Natural killer cell (primary cell): ENCODE results near the gene SLC9A4. TPM values are rescaled to one million over a fixed set of nuclear protein-coding genes. Genes with fewer than 3 reads are reported as not detected.
"Not testable (repeated sequence)": the region's sequence is repeated elsewhere in the genome, so short reads cannot be mapped to it uniquely, and the experiment has no call there.

Experiments
- ATAC-seq, 3 donors: fragments of 150-1000 bp in 2 of 3; fragments of 200-7000 bp in 1 of 3; cut with Tn5 transposase; 1 replicate in 1 of 3; 2 replicates in 2 of 3; pipeline ENCODE4 v1.10.0; 2021; ENCODE audit warnings: mild to moderate bottlenecking in 2 of 3, moderate library complexity in 2 of 3
- DNase-seq, 2 donors: peaks; one replicate each; pipeline versions ENCODE4 v3.0.0 to v3.0.0-alpha.2; 2013 to 2021; ENCODE audit warnings: mixed read lengths in 1 of 2
- H3K27ac ChIP-seq: one replicate; pipeline ENCODE4 v1.5.1; 2013; ENCODE audit warnings: mild to moderate bottlenecking, low read length
- H3K27me3 ChIP-seq: one replicate; pipeline ENCODE4 v1.6.1; 2013; ENCODE audit warnings: low read length; ENCODE audit not compliant: control insufficient read depth, insufficient read depth
- H3K36me3 ChIP-seq: one replicate; pipeline ENCODE4 v1.6.1; 2013; ENCODE audit warnings: low read length; ENCODE audit not compliant: control insufficient read depth, insufficient read depth
- H3K4me1 ChIP-seq: one replicate; pipeline ENCODE4 v1.6.1; 2013; ENCODE audit warnings: low read length; ENCODE audit not compliant: control insufficient read depth, insufficient read depth
- H3K4me3 ChIP-seq: one replicate; pipeline ENCODE4 v1.5.1; 2013; ENCODE audit warnings: low read length
- H3K9me3 ChIP-seq: one replicate; pipeline ENCODE4 v1.6.1; 2013; ENCODE audit warnings: low read length; ENCODE audit not compliant: control insufficient read depth, insufficient read depth
- H3K27ac Mint-ChIP-seq, 2 donors: one replicate each; pipeline ENCODE4 v1.8.0; 2022; ENCODE audit warnings: mild to moderate bottlenecking in 2 of 2, mixed read lengths in 2 of 2, moderate library complexity in 1 of 2
- H3K27me3 Mint-ChIP-seq, 2 donors: one replicate each; pipeline ENCODE4 v1.8.0; 2022; ENCODE audit warnings: low read depth in 2 of 2, mixed read lengths in 2 of 2
- H3K36me3 Mint-ChIP-seq: one replicate; pipeline ENCODE4 v1.8.0; 2022; ENCODE audit warnings: mixed read lengths
- H3K4me1 Mint-ChIP-seq, 2 donors: one replicate each; pipeline ENCODE4 v1.8.0; 2022; ENCODE audit warnings: mixed read lengths in 2 of 2
- H3K4me3 Mint-ChIP-seq: one replicate; pipeline ENCODE4 v1.8.0; 2022; ENCODE audit warnings: mild to moderate bottlenecking, moderate library complexity, mixed read lengths
- H3K9me3 Mint-ChIP-seq, 2 donors: one replicate each; pipeline ENCODE4 v1.8.0; 2022; ENCODE audit warnings: mixed read lengths in 2 of 2
- CTCF ChIP-seq: fragments of 200-600 bp; IDR thresholded peaks from one replicate; pipeline ENCODE4 v1.8.0; 2022; ENCODE audit warnings: antibody characterized with exemption
- WGBS: methylation state at CpG from one replicate; pipeline ENCODE4 v1.1.7; 2013; ENCODE audit warnings: missing lambda C conversion rate; ENCODE audit not compliant: insufficient coverage; 5-methylcytosine and 5-hydroxymethylcytosine counted together
- intact Hi-C: fragments of 100-400 bp; cut with micrococcal nuclease; formaldehyde crosslinking; loops from one replicate; pipeline ENCODE4 v1.14.2; 2022
- total RNA-seq, 4 donors: library from RNA; stranded (reverse); fragments of 120-200 nt in 1 of 4; gene quantifications; one replicate each; pipeline versions ENCODE4 v1.2.3 to v1.2.4, GENCODE V29; 2013 to 2022

Gene SLC9A4
- total RNA-seq, 3 donors from 2014 or later (not counting 1 experiment from before 2014, with no cell fraction given) = 0.19 to 0.38 TPM; not detected in 1

DNA sequence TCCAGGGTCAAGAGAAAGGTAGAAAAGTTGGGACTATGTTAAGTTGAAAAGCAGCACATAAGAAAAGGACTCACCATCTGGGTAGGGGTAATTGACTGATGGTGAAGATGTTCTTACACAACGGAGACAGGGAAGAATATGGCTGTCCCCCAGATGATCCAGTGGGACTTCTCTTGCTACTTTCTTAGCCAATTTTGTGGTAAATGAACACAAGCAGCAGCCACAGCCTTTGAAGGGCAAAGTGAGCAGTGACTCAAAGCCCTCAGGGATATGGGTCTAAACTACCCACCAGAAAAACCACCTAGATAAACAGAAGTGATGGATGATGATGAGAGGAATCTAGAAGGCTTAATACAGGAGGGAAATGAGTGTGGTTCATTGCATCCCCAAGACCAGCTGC lies 80.6 kb downstream of the SLC9A4 start:
- DNase-seq (no peak), ATAC-seq (no peak)
- Mint-ChIP-seq H3K4me3 (no peak overlapping the region), H3K9me3 (peaks cover 6% of the 10 kb centered on the region in 2 donors), H3K4me1 (peaks cover 0 to 8% of the 10 kb centered on the region in 2 donors), H3K27ac (no peak overlapping the region), H3K36me3 (peaks cover 22% of the 10 kb centered on the region), H3K27me3 (peaks cover 0 to 4% of the 10 kb centered on the region in 2 donors)
- no peaks in the 10 kb centered on the region for H3K4me1 ChIP-seq
- peaks cover 8% of the 10 kb centered on the region for H3K9me3 ChIP-seq
- no peaks in the 10 kb centered on the region for H3K36me3 ChIP-seq
- TF ChIP-seq CTCF = no peak
- WGBS = 0% methylated on average over 1 of the region's 1 CpG
- intact Hi-C loops = no loop called here
- H3K4me3 ChIP-seq = no peak overlapping the region
- no peak overlapping the region for H3K27ac ChIP-seq
- H3K27me3 ChIP-seq = no peaks in the 10 kb centered on the region

DNA sequence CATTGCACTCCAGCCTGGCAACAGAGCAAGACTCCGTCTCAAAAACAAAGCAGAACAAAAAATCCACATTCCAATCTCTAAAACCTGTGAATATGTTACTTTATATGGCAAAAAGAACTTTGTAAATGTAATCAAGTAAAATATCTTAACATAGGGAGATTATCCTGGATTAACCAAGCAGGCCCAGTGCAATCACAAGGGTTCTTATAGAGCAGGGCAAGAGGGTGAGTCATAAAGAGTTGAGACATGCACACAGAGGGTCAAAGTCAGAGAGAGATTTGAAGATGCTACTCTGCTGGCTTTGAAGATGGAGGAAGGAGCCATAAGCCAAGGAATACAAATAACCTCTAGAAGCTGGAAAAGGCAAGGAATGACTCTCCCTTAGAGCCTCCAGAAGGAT lies 85.4 kb downstream of the SLC9A4 start:
- no peak for ATAC-seq
- Histone ChIP-seq H3K27me3 (no peaks in the 10 kb centered on the region), H3K4me3 (no peak overlapping the region), H3K27ac (no peak overlapping the region), H3K9me3 (no peaks in the 10 kb centered on the region), H3K36me3 (no peaks in the 10 kb centered on the region), H3K4me1 (no peaks in the 10 kb centered on the region)
- peaks cover 6 to 13% of the 10 kb centered on the region in 2 donors for H3K4me1 Mint-ChIP-seq
- TF ChIP-seq CTCF = no peak
- no peak overlapping the region for H3K4me3 Mint-ChIP-seq
- H3K27ac Mint-ChIP-seq = no peak overlapping the region
- no peaks in the 10 kb centered on the region for H3K9me3 Mint-ChIP-seq
- intact Hi-C loops = no loop called here
- H3K27me3 Mint-ChIP-seq = peaks cover 0 to 2% of the 10 kb centered on the region in 2 donors
- WGBS = no CpG with 5 or more reads among the region's 1 CpG
- no peak for DNase-seq
- H3K36me3 Mint-ChIP-seq = no peaks in the 10 kb centered on the region

- H3K9me3 ChIP-seq, H3K27me3 ChIP-seq, H3K27me3 Mint-ChIP-seq, H3K27ac Mint-ChIP-seq, H3K4me3 Mint-ChIP-seq, H3K27ac ChIP-seq, intact Hi-C loops, DNase-seq, H3K4me1 ChIP-seq, H3K36me3 ChIP-seq, H3K9me3 Mint-ChIP-seq, H3K36me3 Mint-ChIP-seq, H3K4me3 ChIP-seq: not testable (repeated sequence)
- peaks cover 6 to 12% of the 10 kb centered on the region in 2 donors for H3K4me1 Mint-ChIP-seq
- peak in 1 of 3 donors; percentile 47 for ATAC-seq
- WGBS = 100% methylated on average over 1 of the region's 1 CpG
These were observed 89.5 kb downstream of the SLC9A4 start for GRCh38 chr2:102562542-102562941.

DNA sequence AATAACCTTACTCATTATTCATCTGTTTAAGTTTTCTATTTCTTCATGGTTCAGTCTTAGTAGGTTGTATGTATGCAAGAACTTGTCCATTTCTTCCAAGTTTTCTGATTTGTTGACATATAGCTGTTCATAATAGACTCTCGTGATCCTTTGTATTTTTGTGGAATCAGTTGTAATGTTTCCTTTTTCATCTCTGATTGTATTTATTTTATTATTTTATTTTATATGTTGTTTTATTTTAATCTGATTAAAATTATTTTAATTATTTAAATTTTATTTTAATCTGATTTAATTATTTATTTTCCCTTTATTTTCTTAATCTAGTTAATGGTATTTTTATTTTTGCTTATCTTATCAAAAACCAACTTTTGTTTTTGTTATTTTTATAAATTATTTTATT lies 102.9 kb downstream of the SLC9A4 start:
- Mint-ChIP-seq H3K4me1 (peaks cover 5 to 7% of the 10 kb centered on the region in 2 donors), H3K27me3 (no peaks in the 10 kb centered on the region), H3K9me3 (peaks cover 0 to 4% of the 10 kb centered on the region in 2 donors), H3K27ac (no peak overlapping the region), H3K36me3 (peaks cover 17% of the 10 kb centered on the region), H3K4me3 (no peak overlapping the region)
- H3K4me1 ChIP-seq = no peaks in the 10 kb centered on the region
- ATAC-seq = no peak
- no peak overlapping the region for H3K4me3 ChIP-seq
- no peak for TF ChIP-seq CTCF
- H3K9me3 ChIP-seq = peaks cover 7% of the 10 kb centered on the region
- no peaks in the 10 kb centered on the region for H3K27me3 ChIP-seq
- WGBS = no CpG with 5 or more reads among the region's 1 CpG
- no peak for DNase-seq
- no peaks in the 10 kb centered on the region for H3K36me3 ChIP-seq
- intact Hi-C loops = no loop called here
- H3K27ac ChIP-seq = no peak overlapping the region
